ENCODE data around the gene IL11. TPM values are rescaled to one million over a fixed set of nuclear protein-coding genes. Genes with fewer than 3 reads are reported as not detected.

The IL11 gene
- total RNA-seq, 1 donor from 2014 or later = 0.21 TPM

DNA sequence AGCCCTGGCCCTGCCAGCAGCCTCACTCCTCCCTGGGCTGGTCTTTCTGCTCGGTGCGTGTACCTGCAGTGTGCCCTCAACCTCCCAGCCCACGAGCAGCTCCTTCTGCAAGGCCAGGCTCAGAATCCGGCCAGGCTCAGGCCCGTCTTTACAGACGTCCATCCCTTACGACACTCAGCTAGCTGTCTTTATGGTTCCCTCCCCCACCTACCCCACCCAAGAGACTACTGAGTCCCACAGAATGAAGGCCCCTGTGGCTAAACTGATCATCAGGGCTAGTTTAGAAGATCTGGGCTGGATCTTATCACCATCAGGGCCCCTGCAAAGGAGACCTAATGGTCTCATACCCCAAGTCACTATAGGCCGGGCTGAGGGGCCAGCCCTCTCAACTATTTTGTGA is 55.9 kb downstream of the IL11 start:
- Mint-ChIP-seq H3K4me1 (ENCODE audit: unreplicated experiment) (no peaks in the 10 kb centered on the region), H3K9me3 (ENCODE audit: unreplicated experiment) (no peaks in the 10 kb centered on the region), H3K36me3 (ENCODE audit: low read depth, unreplicated experiment) (peaks cover 4% of the 10 kb centered on the region), H3K4me3 (ENCODE audit: unreplicated experiment) (no peak overlapping the region), H3K27ac (ENCODE audit: unreplicated experiment) (no peak overlapping the region), H3K27me3 (ENCODE audit: unreplicated experiment) (peaks cover 16% of the 10 kb centered on the region)
- TF ChIP-seq, protein P1, sequence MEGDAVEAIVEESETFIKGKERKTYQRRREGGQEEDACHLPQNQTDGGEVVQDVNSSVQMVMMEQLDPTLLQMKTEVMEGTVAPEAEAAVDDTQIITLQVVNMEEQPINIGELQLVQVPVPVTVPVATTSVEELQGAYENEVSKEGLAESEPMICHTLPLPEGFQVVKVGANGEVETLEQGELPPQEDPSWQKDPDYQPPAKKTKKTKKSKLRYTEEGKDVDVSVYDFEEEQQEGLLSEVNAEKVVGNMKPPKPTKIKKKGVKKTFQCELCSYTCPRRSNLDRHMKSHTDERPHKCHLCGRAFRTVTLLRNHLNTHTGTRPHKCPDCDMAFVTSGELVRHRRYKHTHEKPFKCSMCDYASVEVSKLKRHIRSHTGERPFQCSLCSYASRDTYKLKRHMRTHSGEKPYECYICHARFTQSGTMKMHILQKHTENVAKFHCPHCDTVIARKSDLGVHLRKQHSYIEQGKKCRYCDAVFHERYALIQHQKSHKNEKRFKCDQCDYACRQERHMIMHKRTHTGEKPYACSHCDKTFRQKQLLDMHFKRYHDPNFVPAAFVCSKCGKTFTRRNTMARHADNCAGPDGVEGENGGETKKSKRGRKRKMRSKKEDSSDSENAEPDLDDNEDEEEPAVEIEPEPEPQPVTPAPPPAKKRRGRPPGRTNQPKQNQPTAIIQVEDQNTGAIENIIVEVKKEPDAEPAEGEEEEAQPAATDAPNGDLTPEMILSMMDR (IDR thresholded peaks at IDR 0.05; ENCODE audit: unreplicated experiment) = no peak
- DNase-seq (ENCODE audit: low spot score) = no peak

Other genes starting within 250 kb of the IL11 start
- 2.8 TPM for gene TNNT1, start 221.3 kb downstream of the IL11 start, total RNA-seq (ENCODE audit: unreplicated experiment)
- not detected for gene TNNI3, start 212.7 kb downstream of the IL11 start, total RNA-seq (ENCODE audit: unreplicated experiment)
- gene DNAAF3, start 203.8 kb downstream of the IL11 start, total RNA-seq (ENCODE audit: unreplicated experiment) = 2.2 TPM
- gene SYT5, start 190.2 kb downstream of the IL11 start, total RNA-seq (ENCODE audit: unreplicated experiment) = 1.6 TPM
- not detected for gene PTPRH, start 161.0 kb downstream of the IL11 start, total RNA-seq (ENCODE audit: unreplicated experiment)
- gene TMEM86B, start 141.7 kb downstream of the IL11 start, total RNA-seq (ENCODE audit: unreplicated experiment) = 4.1 TPM
- 65.6 TPM for gene PPP6R1, start 111.4 kb downstream of the IL11 start, total RNA-seq (ENCODE audit: unreplicated experiment)
- 24.6 TPM for gene HSPBP1, start 90.4 kb downstream of the IL11 start, total RNA-seq (ENCODE audit: unreplicated experiment)
- gene BRSK1, start 86.5 kb downstream of the IL11 start, total RNA-seq (ENCODE audit: unreplicated experiment) = 14.1 TPM
- gene TMEM150B, start 45.1 kb downstream of the IL11 start, total RNA-seq (ENCODE audit: unreplicated experiment) = not detected
- gene KMT5C, start 30.6 kb downstream of the IL11 start, total RNA-seq (ENCODE audit: unreplicated experiment) = 18.4 TPM
- gene COX6B2, start 15.7 kb downstream of the IL11 start, total RNA-seq (ENCODE audit: unreplicated experiment) = not detected
- gene GARIN5B, start 7.2 kb downstream of the IL11 start, total RNA-seq (ENCODE audit: unreplicated experiment) = not detected
- gene TMEM190, start 6.4 kb upstream of the IL11 start, total RNA-seq (ENCODE audit: unreplicated experiment) = not detected
- gene TMEM238, start 13.8 kb upstream of the IL11 start, total RNA-seq (ENCODE audit: unreplicated experiment) = 0.64 TPM
- gene RPL28, start 15.5 kb upstream of the IL11 start, total RNA-seq (ENCODE audit: unreplicated experiment) = 3,792 TPM
- 56.2 TPM for gene UBE2S, start 37.3 kb upstream of the IL11 start, total RNA-seq (ENCODE audit: unreplicated experiment)
- gene SHISA7, start 72.8 kb upstream of the IL11 start, total RNA-seq (ENCODE audit: unreplicated experiment) = not detected
- 20.2 TPM for gene ISOC2, start 91.2 kb upstream of the IL11 start, total RNA-seq (ENCODE audit: unreplicated experiment)
- not detected for gene C19orf85, start 94.3 kb upstream of the IL11 start, total RNA-seq (ENCODE audit: unreplicated experiment)
- gene ZNF628, start 106.2 kb upstream of the IL11 start, total RNA-seq (ENCODE audit: unreplicated experiment) = 8.7 TPM
- gene NAT14, start 114.7 kb upstream of the IL11 start, total RNA-seq (ENCODE audit: unreplicated experiment) = 37.7 TPM
- 0.95 TPM for gene SSC5D, start 118.0 kb upstream of the IL11 start, total RNA-seq (ENCODE audit: unreplicated experiment)
- 0.69 TPM for gene SBK2, start 166.7 kb upstream of the IL11 start, total RNA-seq (ENCODE audit: unreplicated experiment)
- 3.6 TPM for gene SBK3, start 175.1 kb upstream of the IL11 start, total RNA-seq (ENCODE audit: unreplicated experiment)
- 36.4 TPM for gene ZNF579, start 210.4 kb upstream of the IL11 start, total RNA-seq (ENCODE audit: unreplicated experiment)
- 21.5 TPM for gene FIZ1, start 229.1 kb upstream of the IL11 start, total RNA-seq (ENCODE audit: unreplicated experiment)
- 9.3 TPM for gene ZNF524, start 229.8 kb upstream of the IL11 start, total RNA-seq (ENCODE audit: unreplicated experiment)
- gene ZNF865, start 235.2 kb upstream of the IL11 start, total RNA-seq (ENCODE audit: unreplicated experiment) = 14.5 TPM